ENCODE results near the gene ZSCAN10. TPM values are rescaled to one million over a fixed set of nuclear protein-coding genes. Genes with fewer than 3 reads are reported as not detected.

ZSCAN10 gene
- total and polyA plus RNA-seq, 9 of the 15 experiments (the other 6 are each of a cell fraction or from before 2014, with no cell fraction given): 0.22 TPM; not detected in 8

DNA sequence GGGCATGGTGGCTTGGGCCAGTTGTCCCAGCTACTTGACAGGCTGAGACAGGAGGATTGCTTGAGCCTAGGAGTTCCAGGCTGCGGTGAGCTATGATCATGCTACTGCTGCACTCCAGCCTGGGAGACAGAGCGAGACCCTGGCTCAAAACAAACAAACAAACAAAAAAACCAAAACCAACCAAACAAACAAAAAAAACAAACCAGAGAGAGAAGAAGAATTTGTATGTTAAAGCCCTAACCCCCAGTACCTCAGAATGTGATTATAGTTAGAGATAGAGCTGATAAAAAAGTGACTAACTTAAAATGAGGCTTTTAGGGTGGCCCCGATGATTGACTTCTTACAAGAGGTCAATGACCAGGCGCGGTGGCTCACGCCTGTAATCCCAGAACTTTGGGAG is 54.4 kb downstream of the ZSCAN10 start:
- ATAC-seq: no peak
- Histone ChIP-seq H3K4me2 (ENCODE audit: insufficient read depth, low read length) (no peak overlapping the region), H3K36me3 (ENCODE audit: control insufficient read depth, insufficient read depth, low read length) (no peaks in the 10 kb centered on the region), H3K27me3 (ENCODE audit: control insufficient read depth in 2 of 2, insufficient read depth in 2 of 2, low read length in 2 of 2) (peaks cover 25 to 63% of the 10 kb centered on the region in 2 experiments; a peak in 4 of 5 replicates), H3K4me1 (replicated peaks in 1 of 2; ENCODE audit: control insufficient read depth in 2 of 2, insufficient read depth in 2 of 2, low read length in 2 of 2) (peaks cover 3 to 21% of the 10 kb centered on the region in 2 experiments; a peak in 3 of 5 replicates), H3K4me3 (no peak overlapping the region), H3K9ac (ENCODE audit: insufficient read depth in 1 of 2, low read depth in 2 of 2, low read length in 2 of 2) (no peak overlapping the region), H2AFZ (ENCODE audit: low read depth, low read length) (no peak overlapping the region), H3K79me2 (ENCODE audit: control insufficient read depth, insufficient read depth, low read length) (no peaks in the 10 kb centered on the region), H3K27ac (ENCODE audit: extremely low read depth, low read depth, low read length) (no peak overlapping the region), H3K9me1 (ENCODE audit: control insufficient read depth, insufficient read depth, low read length) (no peaks in the 10 kb centered on the region), H3K9me3 (replicated peaks; ENCODE audit: control insufficient read depth, insufficient read depth, low read depth, low read length) (no peaks in the 10 kb centered on the region), H4K20me1 (replicated peaks; ENCODE audit: control insufficient read depth, insufficient read depth, low read length) (no peaks in the 10 kb centered on the region; the same call in 1 of the 2 replicates)
- WGBS (ENCODE audit: insufficient coverage, low coverage, missing lambda C conversion rate): 22% methylated on average over 6 of the region's 6 CpGs
- intact Hi-C loops (cut with micrococcal nuclease): no loop called here
- FAIRE-seq: no peak
- no peak for TF ChIP-seq SREBF1 (IDR thresholded peaks at IDR 0.05; ENCODE audit: borderline replicate concordance, low read depth, low read length)
- TF ChIP-seq CBX8 (IDR thresholded peaks at IDR 0.05; ENCODE audit: borderline replicate concordance, extremely low read depth, low read depth, low read length, poor library complexity, severe bottlenecking): peak; percentile 39
- no peak for TF ChIP-seq RFX5 (IDR thresholded peaks at IDR 0.05; ENCODE audit: low read depth, low read length)
- TF ChIP-seq CBX2 (IDR thresholded peaks at IDR 0.05; ENCODE audit: insufficient read depth, low read length, poor library complexity, severe bottlenecking): peak; percentile 87
- TF ChIP-seq, protein P1, sequence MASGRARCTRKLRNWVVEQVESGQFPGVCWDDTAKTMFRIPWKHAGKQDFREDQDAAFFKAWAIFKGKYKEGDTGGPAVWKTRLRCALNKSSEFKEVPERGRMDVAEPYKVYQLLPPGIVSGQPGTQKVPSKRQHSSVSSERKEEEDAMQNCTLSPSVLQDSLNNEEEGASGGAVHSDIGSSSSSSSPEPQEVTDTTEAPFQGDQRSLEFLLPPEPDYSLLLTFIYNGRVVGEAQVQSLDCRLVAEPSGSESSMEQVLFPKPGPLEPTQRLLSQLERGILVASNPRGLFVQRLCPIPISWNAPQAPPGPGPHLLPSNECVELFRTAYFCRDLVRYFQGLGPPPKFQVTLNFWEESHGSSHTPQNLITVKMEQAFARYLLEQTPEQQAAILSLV (tag; IDR thresholded peaks at IDR 0.05): no peak
- no peak for DNase-seq (ENCODE audit: extremely low read depth in 1 of 4, low spot score in 3 of 4)
- ChIA-PET CTCF (ENCODE audit: low intra/inter-chr PET ratio) (no interaction called here), POLR2A (interaction anchor here (1.8 to 2.6 kb wide), 2 partner anchors 10 to 14 kb away, joined by 4 to 7 read pairs; no protein-coding TSS in a partner anchor)
- no TSS peak for BruUV-seq (replicated peaks)
- in situ Hi-C loops (cut with MboI): no loop called here
